B cell (primary cell): ENCODE results near the gene GPR15LG.

Source experiments
- EZH2 ChIP-seq: IDR thresholded peaks from 2 replicates; pipeline ENCODE4 v1.6.1; 2012; ENCODE audit warnings: borderline replicate concordance, low read depth, mild to moderate bottlenecking, moderate library complexity, low read length; ENCODE audit not compliant: insufficient read depth, poor library complexity, severe bottlenecking
- TF ChIP-seq, protein P1 (sequence below): fragments of 200-600 bp; IDR thresholded peaks from one replicate; pipeline ENCODE4 v1.8.0; 2022; ENCODE audit warnings: antibody characterized with exemption, mild to moderate bottlenecking

DNA sequence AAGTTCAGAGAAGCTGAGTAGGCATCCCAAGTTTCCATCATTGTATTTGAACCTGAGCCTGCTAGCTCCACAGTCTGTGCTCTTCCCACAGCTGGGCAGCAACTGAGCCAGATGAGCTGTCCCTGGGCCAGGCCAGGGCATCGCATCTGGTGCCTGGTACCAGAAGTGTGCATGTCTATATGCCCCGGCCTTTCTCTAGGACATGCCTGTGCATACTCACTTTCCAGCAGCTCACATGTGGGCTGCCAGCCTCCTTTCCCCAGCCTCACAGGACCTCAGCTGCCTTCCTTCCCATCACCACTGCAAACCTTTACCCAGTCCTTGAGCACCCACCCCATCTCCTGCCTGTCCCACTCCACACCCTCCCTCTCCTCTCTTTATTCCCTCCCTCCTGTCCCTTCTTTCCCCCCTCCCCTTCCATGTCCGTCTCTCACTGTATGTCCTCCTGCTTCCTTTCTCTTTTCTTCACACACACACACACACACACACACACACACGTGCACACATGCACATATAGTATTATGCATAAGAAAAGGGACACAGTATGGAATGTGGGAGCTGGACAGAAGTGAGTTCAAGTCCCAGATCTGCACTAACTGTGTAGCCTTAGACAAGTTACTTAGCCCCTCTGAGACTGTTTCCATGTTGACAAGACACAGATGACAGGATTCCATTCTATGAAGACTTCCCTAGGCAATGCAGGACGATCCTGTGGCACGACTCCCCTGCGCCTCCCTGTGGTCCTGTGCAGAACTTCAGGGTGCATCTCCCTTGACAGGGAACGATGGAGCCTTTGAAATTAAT lies 31.6 kb downstream of the GPR15LG start:
- TF ChIP-seq, protein P1, sequence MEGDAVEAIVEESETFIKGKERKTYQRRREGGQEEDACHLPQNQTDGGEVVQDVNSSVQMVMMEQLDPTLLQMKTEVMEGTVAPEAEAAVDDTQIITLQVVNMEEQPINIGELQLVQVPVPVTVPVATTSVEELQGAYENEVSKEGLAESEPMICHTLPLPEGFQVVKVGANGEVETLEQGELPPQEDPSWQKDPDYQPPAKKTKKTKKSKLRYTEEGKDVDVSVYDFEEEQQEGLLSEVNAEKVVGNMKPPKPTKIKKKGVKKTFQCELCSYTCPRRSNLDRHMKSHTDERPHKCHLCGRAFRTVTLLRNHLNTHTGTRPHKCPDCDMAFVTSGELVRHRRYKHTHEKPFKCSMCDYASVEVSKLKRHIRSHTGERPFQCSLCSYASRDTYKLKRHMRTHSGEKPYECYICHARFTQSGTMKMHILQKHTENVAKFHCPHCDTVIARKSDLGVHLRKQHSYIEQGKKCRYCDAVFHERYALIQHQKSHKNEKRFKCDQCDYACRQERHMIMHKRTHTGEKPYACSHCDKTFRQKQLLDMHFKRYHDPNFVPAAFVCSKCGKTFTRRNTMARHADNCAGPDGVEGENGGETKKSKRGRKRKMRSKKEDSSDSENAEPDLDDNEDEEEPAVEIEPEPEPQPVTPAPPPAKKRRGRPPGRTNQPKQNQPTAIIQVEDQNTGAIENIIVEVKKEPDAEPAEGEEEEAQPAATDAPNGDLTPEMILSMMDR: peak; percentile 77
- no peak for TF ChIP-seq EZH2
